KG1 (cell line): ENCODE data around the gene SERF2.
"Not testable (repeated sequence)": the region's sequence is repeated elsewhere in the genome, so short reads cannot be mapped to it uniquely, and the experiment has no call there.

ENCODE experiments used
- DNase-seq: peaks from one replicate; lab custom pipeline; 2025; lab: John Stamatoyannopoulos, UW

SERF2 gene

DNA sequence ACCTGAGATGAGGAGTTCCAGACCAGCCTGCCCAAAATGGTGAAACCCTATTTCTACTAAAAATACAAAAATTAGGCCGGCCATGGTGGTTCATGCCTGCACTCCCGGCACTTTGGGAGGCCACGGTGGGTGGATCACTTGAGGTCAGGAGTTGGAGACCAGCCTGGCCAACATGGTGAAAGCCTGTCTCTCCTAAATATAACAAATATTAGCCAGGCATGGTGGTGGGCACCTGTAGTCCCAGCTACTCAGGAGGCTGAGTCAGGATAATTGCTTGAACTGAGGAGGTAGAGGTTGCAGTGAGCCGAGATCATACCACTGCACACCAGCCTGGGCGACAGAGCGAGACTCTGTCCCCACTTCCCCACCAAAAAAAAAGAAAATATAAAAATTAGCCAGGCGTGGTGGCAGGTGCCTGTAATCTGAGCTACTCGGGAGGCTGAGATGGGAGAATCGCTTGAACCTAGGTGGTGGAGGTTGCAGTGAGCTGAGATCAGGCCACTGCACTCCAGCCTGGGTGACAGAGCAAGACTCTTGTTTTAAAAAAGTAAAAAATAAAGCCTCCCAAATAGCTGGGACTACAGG, 38.7 kb downstream of the SERF2 start:
- not testable (repeated sequence) for DNase-seq

DNA sequence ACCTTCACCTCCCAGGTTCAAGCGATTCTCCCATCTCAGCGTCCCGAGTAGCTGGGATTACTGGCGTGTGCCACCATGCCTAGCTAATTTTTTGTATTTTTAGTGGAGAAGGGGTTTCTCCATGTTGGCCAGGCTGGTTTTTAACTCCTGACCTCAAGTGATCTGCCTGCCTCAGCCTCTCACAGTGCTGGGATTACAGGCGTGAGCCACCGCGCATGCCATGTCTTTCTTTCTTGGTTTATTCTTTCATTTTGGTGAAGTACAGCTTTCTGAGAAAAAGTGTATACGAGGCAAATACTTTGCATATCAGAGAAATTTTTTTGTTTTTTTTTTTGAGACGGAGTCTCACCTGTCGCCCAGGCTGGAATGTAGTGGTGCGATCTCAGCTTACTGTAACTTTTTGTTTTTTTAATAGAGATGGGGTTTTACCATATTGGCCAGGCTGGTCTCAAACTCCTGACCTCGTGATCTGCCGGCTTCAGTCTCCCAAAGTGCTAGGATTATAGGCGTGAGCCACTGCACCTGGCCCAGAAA, 39.5 kb downstream of the SERF2 start:
- DNase-seq: not testable (repeated sequence)

DNA sequence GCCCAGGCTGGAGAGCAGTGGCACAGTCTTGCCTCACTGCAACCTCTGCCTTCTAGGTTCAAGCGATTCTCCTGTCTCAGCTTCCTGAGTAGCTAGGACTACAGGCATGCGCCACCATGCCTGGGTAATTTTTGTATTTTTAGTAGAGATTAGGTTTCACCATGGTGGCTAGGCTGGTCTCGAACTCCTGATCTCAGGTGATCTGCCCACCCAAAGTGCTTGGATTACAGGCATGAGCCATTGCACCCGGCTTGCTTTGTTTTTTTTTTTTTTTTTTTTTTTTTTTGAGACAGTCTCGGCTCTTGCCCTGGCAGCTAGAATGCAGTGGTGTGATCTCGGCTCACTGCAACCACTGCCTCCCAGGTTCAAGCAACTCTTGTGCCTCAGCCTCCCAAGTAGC, 40.4 kb downstream of the SERF2 start:
- not testable (repeated sequence) for DNase-seq

DNA sequence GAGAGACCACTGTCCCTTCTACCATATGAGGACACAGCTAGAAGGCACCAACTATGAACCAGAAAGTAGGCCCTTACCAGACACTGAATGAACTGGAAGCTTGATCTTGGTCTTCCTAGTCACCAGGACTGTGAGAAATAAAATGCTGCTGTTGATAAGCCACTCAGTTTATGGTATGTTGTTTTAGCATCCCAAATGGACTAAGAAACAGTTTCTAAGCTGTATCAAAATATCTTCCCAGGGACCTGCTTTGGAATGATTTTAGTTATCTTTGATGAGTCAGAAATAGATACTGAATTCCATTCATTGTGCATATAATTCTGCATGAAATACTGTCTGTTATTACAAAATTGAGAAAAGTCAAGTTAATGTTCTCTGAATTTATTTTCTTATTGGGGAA, 53.3 kb downstream of the SERF2 start:
- DNase-seq: no peak
